Suprapubic skin (tissue), 3 donors: ENCODE data around the gene BDP1.

Experiments
- POLR2A ChIP-seq, 2 donors: fragments of 450-650 bp; IDR thresholded peaks; one replicate each; pipeline ENCODE4 v1.6.1; 2017; ENCODE audit warnings: antibody characterized with exemption in 2 of 2, mild to moderate bottlenecking in 2 of 2, moderate library complexity in 2 of 2
- TF ChIP-seq, protein P1 (sequence below), 2 donors: fragments of 200-600 bp in 1 of 2; fragments of 450-650 bp in 1 of 2; sonication (generic) in 1 of 2; IDR thresholded peaks; one replicate each; pipeline ENCODE4 v1.5.1; 2016 to 2019; ENCODE audit warnings: antibody characterized with exemption in 2 of 2, mild to moderate bottlenecking in 1 of 2, moderate library complexity in 1 of 2

GRCh38 chr5:71460693-71461092 is 5.2 kb downstream of the BDP1 start:
- TF ChIP-seq POLR2A (IDR thresholded peaks at IDR 0.05) = no peak
- TF ChIP-seq, protein P1, sequence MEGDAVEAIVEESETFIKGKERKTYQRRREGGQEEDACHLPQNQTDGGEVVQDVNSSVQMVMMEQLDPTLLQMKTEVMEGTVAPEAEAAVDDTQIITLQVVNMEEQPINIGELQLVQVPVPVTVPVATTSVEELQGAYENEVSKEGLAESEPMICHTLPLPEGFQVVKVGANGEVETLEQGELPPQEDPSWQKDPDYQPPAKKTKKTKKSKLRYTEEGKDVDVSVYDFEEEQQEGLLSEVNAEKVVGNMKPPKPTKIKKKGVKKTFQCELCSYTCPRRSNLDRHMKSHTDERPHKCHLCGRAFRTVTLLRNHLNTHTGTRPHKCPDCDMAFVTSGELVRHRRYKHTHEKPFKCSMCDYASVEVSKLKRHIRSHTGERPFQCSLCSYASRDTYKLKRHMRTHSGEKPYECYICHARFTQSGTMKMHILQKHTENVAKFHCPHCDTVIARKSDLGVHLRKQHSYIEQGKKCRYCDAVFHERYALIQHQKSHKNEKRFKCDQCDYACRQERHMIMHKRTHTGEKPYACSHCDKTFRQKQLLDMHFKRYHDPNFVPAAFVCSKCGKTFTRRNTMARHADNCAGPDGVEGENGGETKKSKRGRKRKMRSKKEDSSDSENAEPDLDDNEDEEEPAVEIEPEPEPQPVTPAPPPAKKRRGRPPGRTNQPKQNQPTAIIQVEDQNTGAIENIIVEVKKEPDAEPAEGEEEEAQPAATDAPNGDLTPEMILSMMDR (IDR thresholded peaks at IDR 0.05) = no peak
